K562 (cell line): Measurements from ENCODE around the gene DTNBP1. TPM values are rescaled to one million over a fixed set of nuclear protein-coding genes. Genes with fewer than 3 reads are reported as not detected.
A peak's percentile ranks its signal among the peaks of the same experiment; 100 is the strongest.

Experiments
- BHLHE40 ChIP-seq: IDR thresholded peaks from 2 replicates; pipeline ENCODE4 v1.6.1; 2011; ENCODE audit warnings: low read length, improper control_type of control experiment
- C11orf30 ChIP-seq: fragments of 450-650 bp; IDR thresholded peaks from 2 replicates; pipeline ENCODE4 v1.6.1; 2016; ENCODE audit warnings: low read depth, mild to moderate bottlenecking
- CXXC5 ChIP-seq: fragments of 250-450 bp; sonication (Bioruptor Pico); IDR thresholded peaks from 2 replicates; pipeline ENCODE4 v1.8.0; 2022; ENCODE audit warnings: inconsistent platforms, mild to moderate bottlenecking, moderate library complexity
- DNMT1 ChIP-seq: fragments of 450-650 bp; IDR thresholded peaks from 2 replicates; pipeline ENCODE4 v1.6.1; 2016; ENCODE audit warnings: antibody characterized with exemption, mild to moderate bottlenecking
- FOXK2 ChIP-seq, 2 experiments: fragments of 450-650 bp; IDR thresholded peaks in 1 of 2; conservative IDR thresholded peaks in 1 of 2; 2 replicates each; pipeline ENCODE4 v1.6.1; 2016; ENCODE audit warnings: low read depth in 2 of 2, mild to moderate bottlenecking in 1 of 2
- GMEB1 ChIP-seq: fragments of 250-450 bp; sonication (Bioruptor Pico); IDR thresholded peaks from 2 replicates; pipeline ENCODE4 v1.4.0; 2020; ENCODE audit warnings: mild to moderate bottlenecking
- HDAC1 ChIP-seq, 2 experiments: fragments of 450-650 bp; IDR thresholded peaks; 2 replicates each; pipeline ENCODE4 v1.6.1; 2016 to 2017; ENCODE audit warnings: inconsistent platforms in 1 of 2, mild to moderate bottlenecking in 1 of 2, moderate library complexity in 1 of 2
- HOXB6 ChIP-seq: fragments of 250-450 bp; sonication (Bioruptor Pico); IDR thresholded peaks from 2 replicates; pipeline ENCODE4 v1.5.1; 2022; ENCODE audit warnings: mild to moderate bottlenecking, borderline replicate concordance
- JUN ChIP-seq, 2 experiments: sonication (generic) in 1 of 2; formaldehyde crosslinking in 1 of 2; IDR thresholded peaks; 2 replicates each; pipeline versions ENCODE4 v1.6.1 to v1.8.0; 2012 to 2022; ENCODE audit warnings: borderline replicate concordance in 2 of 2, mild to moderate bottlenecking in 2 of 2, improper control_type of control experiment in 1 of 2, low read depth in 1 of 2, low read length in 1 of 2, missing genetic modification reagents in 1 of 2
- POLR2G ChIP-seq: fragments of 200-400 bp; formaldehyde crosslinking; IDR thresholded peaks from 2 replicates; pipeline ENCODE4 v1.6.1; 2017; ENCODE audit warnings: low read depth, mild to moderate bottlenecking, antibody characterized with exemption, low read length, moderate library complexity
- RBM17 ChIP-seq: fragments of 200-400 bp; formaldehyde crosslinking; IDR thresholded peaks from 2 replicates; pipeline ENCODE4 v1.6.1; 2017; ENCODE audit warnings: low read depth, mild to moderate bottlenecking, low read length, borderline replicate concordance
- TRIM25 ChIP-seq: fragments of 450-650 bp; IDR thresholded peaks from 2 replicates; pipeline ENCODE4 v1.7.0; 2016; ENCODE audit warnings: borderline replicate concordance
- U2AF2 ChIP-seq: fragments of 200-400 bp; formaldehyde crosslinking; optimal IDR thresholded peaks from 2 replicates; pipeline ENCODE3; 2017; ENCODE audit warnings: low read depth, mild to moderate bottlenecking, low read length
- XRCC5 ChIP-seq: fragments of 200-400 bp; formaldehyde crosslinking; IDR thresholded peaks from 2 replicates; pipeline ENCODE4 v1.6.1; 2017; ENCODE audit warnings: low read depth, mild to moderate bottlenecking, low read length
- ZBTB11 ChIP-seq, 3 experiments: fragments of 200-800 bp in 1 of 3; fragments of 250-450 bp in 1 of 3; fragments of 450-650 bp in 1 of 3; sonication (Bioruptor Pico) in 1 of 3; sonication (Bioruptor generic) in 1 of 3; formaldehyde crosslinking in 1 of 3; IDR thresholded peaks; 2 replicates each; pipeline versions ENCODE4 v1.6.1 to v1.8.0; 2016 to 2022; ENCODE audit warnings: mild to moderate bottlenecking in 2 of 3, missing genetic modification characterization in 2 of 3, missing compliant biosample characterization in 1 of 3, moderate library complexity in 1 of 3
- ZBTB7A ChIP-seq: IDR thresholded peaks from 2 replicates; pipeline ENCODE4 v1.6.1; 2011; ENCODE audit warnings: low read depth, mild to moderate bottlenecking, low read length, moderate library complexity, borderline replicate concordance; ENCODE audit not compliant: control insufficient read depth
- ZBTB8A ChIP-seq: fragments of 450-650 bp; IDR thresholded peaks from 2 replicates; pipeline ENCODE4 v1.6.1; 2018; ENCODE audit warnings: mild to moderate bottlenecking, moderate library complexity; ENCODE audit not compliant: partially characterized antibody
- ZNF232 ChIP-seq: sonication (generic); formaldehyde crosslinking; IDR thresholded peaks from 2 replicates; pipeline ENCODE4 v1.8.0; 2022; ENCODE audit warnings: mild to moderate bottlenecking, missing genetic modification reagents
- ZNF24 ChIP-seq: fragments of 450-650 bp; IDR thresholded peaks from 2 replicates; pipeline ENCODE4 v1.6.1; 2016
- ZNF408 ChIP-seq: fragments of 250-450 bp; sonication (Bioruptor Pico); IDR thresholded peaks from 2 replicates; pipeline ENCODE4 v1.4.0; 2020; ENCODE audit warnings: low read depth, mild to moderate bottlenecking, moderate library complexity
- polyA plus RNA-seq, 8 experiments: library from polyadenylated mRNA; depleted of rRNA in 4 of 8; stranded (reverse) in 5 of 8; unstranded in 3 of 8; fragments of >200 nt; fragmentation: Nextera tagmentation in 2 of 8; fragmentation: Illumina TruSeq in 1 of 8; extraction: Ambion mirVana in 2 of 8; extraction: Trizol in 1 of 8; gene quantifications; 2 replicates each; pipeline versions ENCODE4 v1.2.1 to v1.2.3, GENCODE V29; 2011 to 2014; ENCODE audit warnings: inconsistent platforms in 1 of 8, missing spikeins in 1 of 8
- total RNA-seq, 7 experiments: library from RNA; depleted of rRNA in 6 of 7; stranded (reverse); fragments of >200 nt in 6 of 7; fragmentation: Illumina TruSeq in 2 of 7; extraction: Trizol in 2 of 7; gene quantifications; 2 replicates each; pipeline versions ENCODE4 v1.2.1 to v1.2.3, GENCODE V29; 2011 to 2021; ENCODE audit warnings: low replicate concordance in 1 of 7

Gene DTNBP1
- total and polyA plus RNA-seq, 9 of the 15 experiments (the other 6 are each of a cell fraction or from before 2014, with no cell fraction given) = 16.7 to 54.5 (median 21.4) TPM

GRCh38 chr6:15481390-15482291, 181.2 kb downstream of the DTNBP1 start (continued):
- TF ChIP-seq FOXK2 (conservative IDR thresholded peaks at IDR 0.05 in 1 of 2, IDR thresholded peaks at IDR 0.05 in 1 of 2; ENCODE audit: low read depth in 2 of 2) (peak; percentile 12 to 23; a peak in 1 of 4 replicates), BHLHE40 (peak; percentile 87), TRIM25 (no peak), XRCC5 (no peak), ZNF24 (no peak), POLR2G (no peak), DNMT1 (no peak), C11orf30 (peak; percentile 77), JUN (IDR thresholded peaks at IDR 0.05; ENCODE audit: borderline replicate concordance, low read depth, low read length) (0 out of 2 replicates have a peak, but pooled peaks have one; percentile 65), JUN (CRISPR knock-in tag; IDR thresholded peaks at IDR 0.05; ENCODE audit: borderline replicate concordance) (no peak), ZBTB11 (CRISPR knock-in tag; IDR thresholded peaks at IDR 0.05) (peak in 1 of 3 experiments; percentile 80; a peak in 2 of 6 replicates), CXXC5 (CRISPR knock-in tag) (peak; percentile 85), RBM17 (no peak), ZBTB7A (no peak), HOXB6 (CRISPR knock-in tag) (no peak), ZNF408 (CRISPR knock-in tag) (no peak), U2AF2 (no peak), ZNF232 (CRISPR knock-in tag) (no peak), ZBTB8A (no peak), GMEB1 (CRISPR knock-in tag) (no peak), HDAC1 (IDR thresholded peaks at IDR 0.05) (peak; percentile 20 to 87; a peak in 2 of 4 replicates)
